Measurements from ENCODE around the gene SCRN3.
"Not testable (repeated sequence)": the region's sequence is repeated elsewhere in the genome, so short reads cannot be mapped to it uniquely, and the experiment has no call there.

The SCRN3 gene

GRCh38 chr2:174410039-174410438 lies 14.5 kb downstream of the SCRN3 start:
- not testable (repeated sequence) for DNase-seq

GRCh38 chr2:174412256-174412655 lies 16.7 kb downstream of the SCRN3 start:
- DNase-seq, result no peak

- DNase-seq, result no peak
Measured at GRCh38 chr2:174428214-174428613, 32.7 kb downstream of the SCRN3 start.

GRCh38 chr2:174430066-174430465 lies 34.5 kb downstream of the SCRN3 start:
- DNase-seq, result no peak

GRCh38 chr2:174431902-174432301 lies 36.4 kb downstream of the SCRN3 start:
- no peak for DNase-seq

GRCh38 chr2:174436351-174436750 lies 40.8 kb downstream of the SCRN3 start:
- DNase-seq, result no peak

GRCh38 chr2:174438146-174438886 lies 42.8 kb downstream of the SCRN3 start:
- no peak for DNase-seq

- no peak for DNase-seq
Measured at GRCh38 chr2:174439323-174439722, 43.8 kb downstream of the SCRN3 start.

GRCh38 chr2:174439950-174440349 lies 44.4 kb downstream of the SCRN3 start:
- no peak for DNase-seq

- no peak for DNase-seq
Measured at GRCh38 chr2:174442546-174443510, 47.3 kb downstream of the SCRN3 start.

- DNase-seq, result no peak
Measured at GRCh38 chr2:174444761-174445160, 49.2 kb downstream of the SCRN3 start.

- no peak for DNase-seq
Measured at GRCh38 chr2:174445248-174445647, 49.7 kb downstream of the SCRN3 start.

GRCh38 chr2:174446531-174446930 lies 51.0 kb downstream of the SCRN3 start:
- no peak for DNase-seq

- no peak for DNase-seq
Measured at GRCh38 chr2:174449033-174449432, 53.5 kb downstream of the SCRN3 start.

- DNase-seq, result no peak
Measured at GRCh38 chr2:174450021-174450816, 54.7 kb downstream of the SCRN3 start.

GRCh38 chr2:174454566-174454965 lies 59.0 kb downstream of the SCRN3 start:
- no peak for DNase-seq

GRCh38 chr2:174461221-174461620 lies 65.7 kb downstream of the SCRN3 start:
- DNase-seq, result no peak

- DNase-seq, result no peak
Measured at GRCh38 chr2:174465327-174465726, 69.8 kb downstream of the SCRN3 start.

- no peak for DNase-seq
Measured at GRCh38 chr2:174473796-174474195, 78.3 kb downstream of the SCRN3 start.

- DNase-seq, result peak; percentile 78
Measured at GRCh38 chr2:174477759-174478158, 82.2 kb downstream of the SCRN3 start.

All from NCI-H1436 (cell line).